Gastroesophageal sphincter (tissue), 4 donors: ENCODE data around the gene WDR35. TPM values are rescaled to one million over a fixed set of nuclear protein-coding genes. Genes with fewer than 3 reads are reported as not detected.

Experiments used
- ATAC-seq: fragments of 150-250 bp; one replicate; pipeline ENCODE4 v1.9.1; 2016; ENCODE audit warnings: mild to moderate bottlenecking, moderate library complexity
- H3K27ac ChIP-seq, 4 donors: fragments of 200-600 bp; sonication (generic) in 3 of 4; 1 replicate in 3 of 4; 2 replicates in 1 of 4; pipeline ENCODE4 v1.5.1; 2016 to 2019
- H3K27me3 ChIP-seq: fragments of 200-600 bp; sonication (generic); one replicate; pipeline ENCODE4 v1.5.1; 2019
- H3K36me3 ChIP-seq, 2 donors: fragments of 200-600 bp; sonication (generic); one replicate each; pipeline ENCODE4 v1.5.1; 2019; ENCODE audit warnings: control low read depth in 1 of 2
- H3K4me1 ChIP-seq, 3 donors: fragments of 200-600 bp; sonication (generic); 1 replicate in 2 of 3; 2 replicates in 1 of 3; pipeline ENCODE4 v1.5.1; 2016 to 2019; ENCODE audit warnings: control low read depth in 2 of 3
- H3K4me3 ChIP-seq, 2 donors: fragments of 200-600 bp; sonication (generic); one replicate each; pipeline ENCODE4 v1.5.1; 2019; ENCODE audit warnings: mild to moderate bottlenecking in 1 of 2, moderate library complexity in 1 of 2
- H3K9me3 ChIP-seq, 3 donors: fragments of 200-600 bp; sonication (generic); one replicate each; pipeline ENCODE4 v1.5.1; 2017 to 2019; ENCODE audit warnings: control low read depth in 2 of 3
- CTCF ChIP-seq, 4 experiments: fragments of 200-600 bp in 2 of 4; fragments of 450-650 bp in 2 of 4; sonication (generic) in 1 of 4; IDR thresholded peaks; one replicate each; pipeline ENCODE4 v1.5.1; 2017 to 2019; ENCODE audit warnings: antibody characterized with exemption in 4 of 4, mild to moderate bottlenecking in 2 of 4, moderate library complexity in 2 of 4
- EP300 ChIP-seq: sonication (generic); formaldehyde crosslinking; IDR thresholded peaks from one replicate; pipeline ENCODE4 v1.6.1; 2017; ENCODE audit warnings: antibody characterized with exemption, mild to moderate bottlenecking
- POLR2A ChIP-seq, 2 donors: fragments of 450-650 bp; IDR thresholded peaks; one replicate each; pipeline ENCODE4 v1.6.1; 2017; ENCODE audit warnings: antibody characterized with exemption in 2 of 2, mild to moderate bottlenecking in 2 of 2, moderate library complexity in 1 of 2
- POLR2AphosphoS5 ChIP-seq: sonication (generic); formaldehyde crosslinking; IDR thresholded peaks from one replicate; pipeline ENCODE4 v1.6.1; 2017; ENCODE audit warnings: antibody characterized with exemption
- WGBS, 2 donors: methylation state at CpG; one replicate each; pipeline ENCODE4 v1.1.5; 2018; ENCODE audit warnings: low coverage in 1 of 2; 5-methylcytosine and 5-hydroxymethylcytosine counted together
- total RNA-seq, 4 donors: library from RNA; depleted of rRNA; stranded (reverse); fragments of >200 nt; gene quantifications; one replicate each; pipeline ENCODE4 v1.1.0, GENCODE V29; 2016

WDR35 gene
- total RNA-seq, 4 donors from 2014 or later: 10.1 to 22.2 (median 17.7) TPM

- ATAC-seq: no peak
- Histone ChIP-seq H3K4me3 (no peak overlapping the region), H3K27ac (no peak overlapping the region), H3K27me3 (no peaks in the 10 kb centered on the region), H3K36me3 (peaks cover 0 to 43% of the 10 kb centered on the region in 2 donors), H3K9me3 (no peaks in the 10 kb centered on the region), H3K4me1 (no peaks in the 10 kb centered on the region)
- 100% methylated on average over 1 of the region's 1 CpG; no CpG with 5 or more reads in 1 of the 2 donors for WGBS, 2 donors
- TF ChIP-seq CTCF (IDR thresholded peaks at IDR 0.05): no peak
- no peak for TF ChIP-seq EP300
- TF ChIP-seq POLR2A (IDR thresholded peaks at IDR 0.05): no peak
- no peak for TF ChIP-seq POLR2AphosphoS5
Measured at GRCh38 chr2:19963386-19963785, 26.5 kb downstream of the WDR35 start.

- H3K9me3 ChIP-seq: no peaks in the 10 kb centered on the region
- ATAC-seq: peak; percentile 58
- H3K27me3 ChIP-seq: no peaks in the 10 kb centered on the region
- no peak overlapping the region for H3K27ac ChIP-seq
- TF ChIP-seq EP300 (no peak), POLR2A (IDR thresholded peaks at IDR 0.05) (no peak), CTCF (IDR thresholded peaks at IDR 0.05) (peak; percentile 30 to 70 (median 56)), POLR2AphosphoS5 (no peak)
- peaks cover 0 to 17% of the 10 kb centered on the region in 2 donors for H3K36me3 ChIP-seq
- H3K4me3 ChIP-seq: no peak overlapping the region
- 52 to 63% methylated on average over 6 of the region's 6 CpGs for WGBS, 2 donors
- no peaks in the 10 kb centered on the region for H3K4me1 ChIP-seq
Measured at GRCh38 chr2:19955544-19956422, 34.1 kb downstream of the WDR35 start.

GRCh38 chr2:19949071-19949470, 40.8 kb downstream of the WDR35 start:
- H3K27me3 ChIP-seq: no peaks in the 10 kb centered on the region
- no peak for TF ChIP-seq EP300
- no peak for TF ChIP-seq CTCF (IDR thresholded peaks at IDR 0.05)
- TF ChIP-seq POLR2A (IDR thresholded peaks at IDR 0.05): no peak
- TF ChIP-seq POLR2AphosphoS5: no peak
- no peak overlapping the region for H3K4me3 ChIP-seq
- no peaks in the 10 kb centered on the region for H3K9me3 ChIP-seq
- peaks cover 0 to 33% of the 10 kb centered on the region in 2 donors for H3K36me3 ChIP-seq
- ATAC-seq: no peak
- peaks cover 0 to 12% (median 0%) of the 10 kb centered on the region in 3 donors for H3K4me1 ChIP-seq
- H3K27ac ChIP-seq: no peak overlapping the region

GRCh38 chr2:19947184-19947940, 42.5 kb downstream of the WDR35 start:
- ATAC-seq: no peak
- TF ChIP-seq POLR2A (IDR thresholded peaks at IDR 0.05) (no peak), EP300 (no peak), POLR2AphosphoS5 (no peak), CTCF (IDR thresholded peaks at IDR 0.05) (no peak)
- Histone ChIP-seq H3K27ac (no peak overlapping the region), H3K36me3 (peaks cover 0 to 24% of the 10 kb centered on the region in 2 donors), H3K9me3 (no peaks in the 10 kb centered on the region), H3K4me1 (peaks cover 0 to 12% (median 0%) of the 10 kb centered on the region in 3 donors), H3K27me3 (no peaks in the 10 kb centered on the region), H3K4me3 (no peak overlapping the region)
- WGBS, 2 donors: 75 to 77% methylated on average over 4 of the region's 4 CpGs
